Limb (tissue), 2 donors: Measurements from ENCODE around the gene ZNF569.
"Not testable (repeated sequence)": the region's sequence is repeated elsewhere in the genome, so short reads cannot be mapped to it uniquely, and the experiment has no call there.

Experiments used
- DNase-seq, 2 donors: peaks; one replicate each; pipeline ENCODE4 v3.0.0-alpha.2; 2016; ENCODE audit errors: extremely low spot score in 2 of 2

ZNF569 gene

DNA sequence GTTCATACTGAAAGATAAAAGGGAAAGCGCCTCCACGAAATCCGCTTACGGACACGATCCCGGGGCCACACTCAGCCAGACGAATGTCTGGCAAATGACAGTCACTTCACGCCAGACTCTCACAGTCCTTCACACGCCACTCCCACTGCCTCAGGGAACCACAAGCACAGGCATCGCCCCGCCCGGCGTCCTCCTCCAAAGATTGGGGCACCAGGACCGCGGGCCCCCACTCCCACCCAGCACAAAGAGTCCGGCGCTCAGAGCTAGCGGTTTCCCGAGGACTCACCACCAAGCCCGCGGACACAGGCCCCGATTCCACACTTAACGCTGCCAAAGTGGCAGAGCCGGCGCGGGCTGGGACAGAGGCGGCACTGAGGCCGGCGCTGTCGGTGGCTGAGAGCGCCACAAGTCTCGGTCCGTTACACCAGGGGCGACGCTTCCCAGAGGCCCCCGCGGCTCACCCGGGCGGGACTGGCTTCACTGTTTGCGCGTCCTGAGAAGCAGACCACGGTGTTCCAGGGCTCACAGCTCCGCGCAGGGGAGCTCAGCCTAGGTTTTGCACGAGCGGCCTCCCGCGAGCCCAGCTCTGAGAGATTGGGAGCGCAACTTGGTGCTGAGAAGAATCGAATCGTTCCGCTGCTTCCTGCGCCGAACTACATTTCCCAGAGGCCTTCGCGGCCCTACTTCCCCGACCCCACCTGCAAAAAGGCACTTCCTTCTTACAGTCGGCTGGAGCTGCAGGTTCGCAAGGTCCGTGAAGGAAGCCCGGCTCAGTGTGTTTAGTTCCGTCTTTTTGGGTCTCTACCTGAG lies at the start of gene ZNF569:
TSS of gene ZNF569 (minus strand) at position 647 of the 810 bp plus-strand sequence. CDS start 22,523 bp downstream, outside the sequence.
- DNase-seq, result peak; percentile 92 to 94

DNA sequence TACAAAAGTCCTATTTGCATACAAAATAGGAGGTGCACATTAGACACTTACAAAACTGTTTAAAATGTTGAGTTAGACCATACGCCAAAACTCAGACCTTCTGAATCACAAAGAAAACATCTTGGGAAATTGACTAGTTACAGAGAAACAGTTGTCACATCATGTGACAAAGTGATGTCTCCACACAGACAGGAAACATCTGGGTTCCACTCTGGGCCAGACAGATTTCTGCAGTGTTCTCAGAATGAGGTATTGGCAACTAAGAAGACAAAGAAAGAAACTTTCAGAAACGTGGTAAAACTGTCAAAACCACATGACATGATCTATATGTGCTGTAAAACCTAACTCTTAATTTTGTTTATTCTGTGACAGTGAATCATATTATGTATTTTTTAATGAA lies 46.2 kb upstream of the ZNF569 start:
- no peak for DNase-seq

- DNase-seq, result no peak
Observed at GRCh38 chr19:37511821-37512220, 44.6 kb upstream of the ZNF569 start.

DNA sequence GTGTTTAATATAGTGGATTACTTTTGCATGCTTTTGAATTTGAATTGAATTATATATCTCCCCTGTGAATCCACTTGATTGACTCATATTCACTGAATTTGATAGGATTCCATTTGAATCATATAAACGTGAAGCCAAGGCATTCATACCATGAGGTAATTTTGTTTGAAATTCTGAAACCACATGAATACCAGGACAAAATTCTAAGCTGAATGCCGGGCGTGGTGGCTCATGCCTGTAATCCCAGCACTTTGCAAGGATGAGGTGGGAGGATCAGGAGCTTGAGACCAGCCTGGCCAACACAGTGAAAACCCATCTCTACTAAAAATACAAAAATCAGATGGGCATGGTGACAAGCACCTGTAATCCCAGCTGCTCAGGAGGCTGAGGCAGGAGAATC lies 43.9 kb upstream of the ZNF569 start:
- DNase-seq, result no peak

DNA sequence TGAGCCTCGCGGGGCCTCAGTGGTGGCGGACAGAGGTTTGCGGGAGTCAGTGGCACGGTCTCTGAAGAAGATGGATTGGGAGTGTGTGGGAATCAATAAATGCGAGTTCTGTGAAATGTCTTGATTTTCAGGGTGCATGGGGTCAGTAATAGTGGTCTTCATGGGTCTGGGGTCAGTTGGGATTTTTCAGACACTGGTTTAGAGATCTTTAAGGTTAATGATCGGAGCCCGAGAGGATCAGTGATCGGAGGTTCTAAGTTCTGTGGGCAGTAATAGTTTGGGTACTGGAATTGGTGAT lies 39.9 kb upstream of the ZNF569 start:
- no peak for DNase-seq

DNA sequence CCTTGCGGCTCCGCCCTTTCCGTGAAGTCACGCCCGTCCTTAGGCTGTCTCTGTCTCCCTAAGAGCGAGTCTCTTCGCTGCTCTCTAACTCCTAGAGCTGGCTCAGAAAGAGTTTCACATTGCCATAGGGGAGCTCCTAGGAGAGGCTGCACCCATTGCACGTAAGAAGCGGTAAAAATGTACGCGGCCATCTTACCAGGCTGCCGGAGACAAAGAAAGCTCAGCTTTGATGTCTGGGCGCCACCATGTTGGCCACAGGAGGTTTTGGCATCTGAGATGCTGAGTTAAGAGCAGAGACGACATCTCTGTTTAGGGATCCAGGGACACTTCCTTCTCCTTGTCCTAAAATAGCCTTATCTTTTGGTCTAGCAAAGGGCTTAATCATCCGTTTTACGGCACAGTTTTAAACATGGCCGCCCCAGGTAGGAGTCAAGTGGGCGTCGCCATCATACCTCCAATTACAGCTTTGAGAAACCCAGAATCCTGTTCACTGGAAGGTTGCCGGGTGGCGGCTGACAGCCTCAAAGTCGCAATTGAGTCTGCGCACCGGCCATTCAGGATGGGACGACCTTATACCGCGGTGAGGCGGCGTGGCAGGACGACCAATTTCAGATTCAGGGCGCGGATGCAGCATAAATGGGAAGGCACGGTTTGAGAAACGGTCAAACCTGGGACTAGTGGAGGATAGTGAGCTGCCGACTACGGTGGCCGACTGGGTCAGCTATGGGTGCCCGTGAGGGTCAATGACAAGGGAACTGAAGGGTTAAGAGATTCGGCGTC lies 39.3 kb upstream of the ZNF569 start, which contains the start of gene ZNF793:
TSS of gene ZNF793 (plus strand) at position 553 of the 780 bp plus-strand sequence. CDS start 16,501 bp downstream, outside the sequence.
- peak; percentile 87 to 92 for DNase-seq

GRCh38 chr19:37505958-37506386 lies 38.7 kb upstream of the ZNF569 start:
- DNase-seq, result no peak

- DNase-seq, result no peak
Observed at GRCh38 chr19:37492213-37492612, 25.0 kb upstream of the ZNF569 start.

GRCh38 chr19:37484406-37485168 lies 17.3 kb upstream of the ZNF569 start:
- DNase-seq, result no peak

DNA sequence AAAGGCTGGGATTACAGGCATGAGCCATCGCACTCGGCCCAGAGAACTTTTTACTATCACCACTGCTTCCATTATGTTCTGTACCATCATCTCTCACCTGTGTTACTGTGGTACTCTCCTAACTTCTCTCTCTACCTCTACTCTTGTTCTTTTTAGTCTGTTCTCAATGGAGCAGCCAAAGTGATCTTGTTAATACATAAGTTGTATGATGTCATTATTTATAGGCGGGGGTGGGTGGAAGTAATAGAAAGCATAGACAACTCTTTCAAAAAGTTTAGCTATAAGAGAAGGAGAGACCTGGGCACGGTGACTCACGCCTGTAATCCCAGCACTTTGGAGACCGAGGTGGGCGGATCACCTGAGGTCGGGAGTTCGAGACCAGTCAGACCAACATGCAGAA lies 4.9 kb upstream of the ZNF569 start:
- no peak for DNase-seq

DNA sequence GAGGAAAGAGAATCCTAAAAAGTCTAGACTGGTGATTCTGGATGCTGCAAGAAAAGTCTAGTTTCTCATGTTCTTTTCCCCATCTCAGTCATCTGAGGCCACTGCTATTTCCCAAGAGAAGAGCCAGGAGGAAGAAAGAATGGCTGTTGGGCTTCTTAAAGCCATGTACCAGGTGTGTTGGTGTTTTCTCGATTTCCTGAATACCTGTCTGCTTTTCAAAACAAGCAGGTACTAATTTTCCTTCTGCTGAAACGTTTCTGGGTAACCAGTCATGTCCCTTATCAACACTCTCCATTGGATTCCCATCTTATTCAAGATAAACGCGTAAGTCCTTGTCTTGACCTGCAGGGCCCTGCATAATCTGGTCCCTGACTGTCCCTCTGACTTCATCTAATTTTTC lies 3.0 kb upstream of the ZNF569 start:
- no peak for DNase-seq

DNA sequence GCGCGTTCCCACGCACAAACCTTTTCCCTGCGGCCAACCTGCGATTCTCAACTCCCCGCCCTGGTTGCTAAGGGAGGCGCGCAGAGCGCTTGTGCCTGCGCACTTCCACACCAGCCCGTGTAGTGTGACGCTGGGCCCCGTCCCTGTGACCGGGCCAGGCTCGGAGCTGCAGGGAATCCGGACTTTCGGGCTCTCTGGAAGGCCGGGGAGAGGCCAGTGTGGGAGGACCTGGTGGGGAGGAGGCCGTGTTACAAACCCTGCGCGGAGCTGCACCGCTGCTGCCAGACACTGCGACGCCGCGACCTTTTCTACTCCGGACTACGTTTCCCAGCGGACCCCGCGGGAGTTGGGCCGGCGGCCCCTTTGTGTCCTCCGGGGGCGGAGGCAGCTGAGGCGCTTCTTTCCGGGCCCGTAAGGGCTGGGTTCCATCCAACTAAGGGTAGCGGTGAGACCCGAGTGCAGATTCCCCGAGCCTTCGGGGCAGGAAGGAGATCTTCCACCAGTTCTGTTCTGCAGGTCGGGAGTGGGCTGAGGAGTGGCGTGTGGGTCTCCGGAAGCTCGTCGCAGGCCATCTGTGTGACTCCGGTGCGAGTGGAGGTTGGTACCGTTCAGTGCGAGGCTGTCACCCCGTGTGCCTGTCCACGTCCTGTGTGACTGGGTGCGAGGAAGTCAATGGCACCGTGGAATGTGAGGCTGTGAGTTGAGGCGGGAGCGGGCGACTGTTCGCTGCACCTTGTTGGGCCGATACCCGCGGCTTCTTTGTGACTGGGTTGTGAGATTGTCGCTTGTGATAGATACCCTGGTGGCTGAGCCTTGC lies 1.9 kb upstream of the ZNF569 start, which contains the start of gene ZNF570:
TSS of gene ZNF570 (plus strand) at position 396 of the 817 bp plus-strand sequence. CDS start 999 bp downstream, outside the sequence.
- DNase-seq, result peak; percentile 87 to 90

GRCh38 chr19:37467608-37468090 lies 405 bp upstream of the ZNF569 start:
- no peak for DNase-seq

- DNase-seq, result no peak
Observed at GRCh38 chr19:37466277-37466797, 907 bp downstream of the ZNF569 start.

- DNase-seq, result no peak
Observed at GRCh38 chr19:37452500-37453245, 14.6 kb downstream of the ZNF569 start.

- DNase-seq, result no peak
Observed at GRCh38 chr19:37413313-37414084, 53.7 kb downstream of the ZNF569 start.

DNA sequence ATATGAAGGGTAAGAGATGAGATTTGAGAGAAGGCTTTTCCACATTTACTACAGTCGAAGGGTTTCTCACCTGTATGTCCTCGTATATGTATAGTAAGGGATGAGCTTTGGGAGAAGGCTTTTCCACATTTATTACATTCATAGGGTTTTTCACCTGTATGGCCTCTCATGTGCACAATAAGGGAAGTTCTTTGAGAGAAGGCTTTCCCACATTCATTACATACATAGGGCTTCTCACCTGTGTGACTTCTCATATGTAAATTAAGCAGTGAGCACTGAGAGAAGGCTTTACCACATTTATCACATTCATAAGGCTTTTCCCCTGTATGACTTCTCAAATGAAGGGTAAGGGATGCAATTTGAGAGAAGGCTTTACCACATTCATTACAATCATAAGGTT lies 54.5 kb downstream of the ZNF569 start:
- no peak for DNase-seq

- not testable (repeated sequence) for DNase-seq
Observed at GRCh38 chr19:37406140-37406846, 61.0 kb downstream of the ZNF569 start.
